Stomach (tissue), 9 donors: Measurements from ENCODE around the gene ATG13. TPM values are rescaled to one million over a fixed set of nuclear protein-coding genes. Genes with fewer than 3 reads are reported as not detected.
"Not testable (repeated sequence)": the region's sequence is repeated elsewhere in the genome, so short reads cannot be mapped to it uniquely, and the experiment has no call there.

Source experiments
- DNase-seq, 2 donors: peaks; one replicate each; pipeline versions ENCODE4 v3.0.0 to v3.0.0-alpha.2; 2013 to 2019
- H3K27ac ChIP-seq, 5 donors: fragments of 200-600 bp in 4 of 5; sonication (generic) in 4 of 5; one replicate each; pipeline ENCODE4 v1.5.1; 2013 to 2019; ENCODE audit warnings: mild to moderate bottlenecking in 1 of 5, moderate library complexity in 1 of 5
- H3K27me3 ChIP-seq, 3 donors: fragments of 200-600 bp; sonication (generic); one replicate each; pipeline ENCODE4 v1.5.1; 2017 to 2019; ENCODE audit warnings: mixed run types in 1 of 3
- H3K36me3 ChIP-seq, 4 donors: fragments of 200-600 bp; sonication (generic); 1 replicate in 3 of 4; 2 replicates in 1 of 4; pipeline ENCODE4 v1.5.1; 2016 to 2019
- H3K4me1 ChIP-seq, 4 donors: fragments of 200-600 bp; sonication (generic); one replicate each; pipeline ENCODE4 v1.5.1; 2016 to 2019
- H3K4me3 ChIP-seq, 4 donors: fragments of 200-600 bp; sonication (generic) in 3 of 4; one replicate each; pipeline ENCODE4 v1.5.1; 2016 to 2019; ENCODE audit warnings: mild to moderate bottlenecking in 1 of 4
- H3K9me3 ChIP-seq, 4 donors: fragments of 200-600 bp; sonication (generic); one replicate each; pipeline ENCODE4 v1.5.1; 2016 to 2019
- EP300 ChIP-seq: sonication (generic); formaldehyde crosslinking; IDR thresholded peaks from one replicate; pipeline ENCODE4 v1.6.1; 2017; ENCODE audit warnings: antibody characterized with exemption
- POLR2A ChIP-seq, 4 donors: fragments of 450-650 bp; IDR thresholded peaks; one replicate each; pipeline ENCODE4 v1.6.1; 2016; ENCODE audit warnings: antibody characterized with exemption in 4 of 4, control low read depth in 2 of 4, mild to moderate bottlenecking in 1 of 4, moderate library complexity in 1 of 4
- POLR2AphosphoS5 ChIP-seq, 3 donors: sonication (generic); formaldehyde crosslinking; IDR thresholded peaks; one replicate each; pipeline ENCODE4 v1.6.1; 2016; ENCODE audit warnings: antibody characterized with exemption in 3 of 3
- WGBS, 5 donors: extraction: QIAGEN DNeasy Blood & Tissue Kit in 3 of 5; methylation state at CpG; one replicate each; pipeline versions ENCODE4 v1.1.5 to v1.1.7; 2013 to 2018; 5-methylcytosine and 5-hydroxymethylcytosine counted together
- intact Hi-C: fragments of 100-400 bp; cut with DNase I; formaldehyde crosslinking; loops from one replicate; pipeline ENCODE4 v1.15.1; 2023; ENCODE audit warnings: low total_unique reads
- polyA plus RNA-seq, 3 donors: library from polyadenylated mRNA; stranded (reverse); fragments of 200-250 nt; gene quantifications; one replicate each; pipeline ENCODE4 v1.2.3, GENCODE V29; 2013
- total RNA-seq, 5 donors: library from RNA; depleted of rRNA; stranded (reverse); fragments of >200 nt; gene quantifications; one replicate each; pipeline versions ENCODE4 v1.1.0 to v1.2.3, GENCODE V29; 2014 to 2016
- TF ChIP-seq, protein P1 (sequence below), 7 experiments: fragments of 450-650 bp in 4 of 7; fragments of 200-600 bp in 3 of 7; sonication (generic) in 3 of 7; IDR thresholded peaks; one replicate each; pipeline ENCODE4 v1.5.1; 2016 to 2019; ENCODE audit warnings: antibody characterized with exemption in 7 of 7, control low read depth in 2 of 7, mild to moderate bottlenecking in 1 of 7
- donor health status: healthy with polysubstance abuse.
- donor health status: Bipolar disorder and iron deficiency.
- donor health status: healthy.

ATG13 gene
- total and polyA plus RNA-seq, 8 donors, result 17.3 to 286 (median 104) TPM

DNA sequence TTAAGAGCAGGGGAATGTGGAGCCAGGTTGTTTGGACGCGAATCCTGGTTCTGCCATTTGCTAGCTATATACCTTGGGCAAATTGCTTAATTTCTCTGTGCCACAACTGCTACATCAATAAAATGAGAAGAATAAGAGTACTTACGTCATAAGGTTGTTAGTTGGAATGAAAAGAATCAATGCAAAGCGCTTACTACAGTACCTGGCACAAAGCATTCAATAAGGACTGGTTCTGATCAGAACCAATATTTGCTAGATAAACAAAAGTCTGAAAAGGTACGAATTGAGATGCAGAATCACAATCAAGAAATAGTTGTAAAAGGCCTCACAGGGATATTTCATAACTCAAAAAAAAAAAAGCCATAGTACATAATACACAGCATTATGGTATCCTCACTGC, 34.8 kb upstream of the ATG13 start:
- DNase-seq, result no peak
- peaks cover 0 to 6% (median 0%) of the 10 kb centered on the region in 4 donors for H3K36me3 ChIP-seq
- H3K27ac ChIP-seq, result peak overlapping the region in 1 of 5 donors; percentile 7
- H3K9me3 ChIP-seq, result no peaks in the 10 kb centered on the region
- no peaks in the 10 kb centered on the region for H3K27me3 ChIP-seq
- intact Hi-C loops, result no loop called here
- H3K4me1 ChIP-seq, result peaks cover 0 to 49% (median 14%) of the 10 kb centered on the region in 4 donors
- TF ChIP-seq EP300 (no peak), POLR2A (IDR thresholded peaks at IDR 0.05) (no peak), POLR2AphosphoS5 (IDR thresholded peaks at IDR 0.05) (no peak)
- TF ChIP-seq, protein P1, sequence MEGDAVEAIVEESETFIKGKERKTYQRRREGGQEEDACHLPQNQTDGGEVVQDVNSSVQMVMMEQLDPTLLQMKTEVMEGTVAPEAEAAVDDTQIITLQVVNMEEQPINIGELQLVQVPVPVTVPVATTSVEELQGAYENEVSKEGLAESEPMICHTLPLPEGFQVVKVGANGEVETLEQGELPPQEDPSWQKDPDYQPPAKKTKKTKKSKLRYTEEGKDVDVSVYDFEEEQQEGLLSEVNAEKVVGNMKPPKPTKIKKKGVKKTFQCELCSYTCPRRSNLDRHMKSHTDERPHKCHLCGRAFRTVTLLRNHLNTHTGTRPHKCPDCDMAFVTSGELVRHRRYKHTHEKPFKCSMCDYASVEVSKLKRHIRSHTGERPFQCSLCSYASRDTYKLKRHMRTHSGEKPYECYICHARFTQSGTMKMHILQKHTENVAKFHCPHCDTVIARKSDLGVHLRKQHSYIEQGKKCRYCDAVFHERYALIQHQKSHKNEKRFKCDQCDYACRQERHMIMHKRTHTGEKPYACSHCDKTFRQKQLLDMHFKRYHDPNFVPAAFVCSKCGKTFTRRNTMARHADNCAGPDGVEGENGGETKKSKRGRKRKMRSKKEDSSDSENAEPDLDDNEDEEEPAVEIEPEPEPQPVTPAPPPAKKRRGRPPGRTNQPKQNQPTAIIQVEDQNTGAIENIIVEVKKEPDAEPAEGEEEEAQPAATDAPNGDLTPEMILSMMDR (IDR thresholded peaks at IDR 0.05), result no peak
- H3K4me3 ChIP-seq, result no peak overlapping the region
- 29 to 67% (median 49%) methylated on average over 5 of the region's 5 CpGs for WGBS, 5 donors

DNA sequence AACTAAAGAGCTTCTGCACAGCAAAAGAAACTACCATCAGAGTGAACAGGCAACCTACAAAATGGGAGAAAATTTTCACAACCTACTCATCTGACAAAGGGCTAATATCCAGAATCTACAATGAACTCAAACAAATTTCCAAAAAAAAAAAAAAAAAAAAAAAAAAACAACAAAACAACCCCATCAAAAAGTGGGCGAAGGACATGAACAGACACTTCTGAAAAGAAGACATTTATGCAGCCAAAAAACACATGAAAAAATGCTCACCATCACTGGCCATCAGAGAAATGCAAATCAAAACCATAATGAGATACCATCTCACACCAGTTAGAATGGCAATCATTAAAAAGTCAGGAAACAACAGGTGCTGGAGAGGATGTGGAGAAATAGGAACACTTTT, 33.8 kb upstream of the ATG13 start:
- H3K4me1 ChIP-seq, result peaks cover 0 to 50% (median 16%) of the 10 kb centered on the region in 4 donors
- H3K36me3 ChIP-seq, DNase-seq, H3K27me3 ChIP-seq, H3K4me3 ChIP-seq, H3K27ac ChIP-seq, intact Hi-C loops, H3K9me3 ChIP-seq: not testable (repeated sequence)
- 100% methylated on average over 1 of the region's 1 CpG; no CpG with 5 or more reads in 1 of the 5 donors for WGBS, 5 donors

GRCh38 chr11:46588131-46588530, 29.2 kb upstream of the ATG13 start:
- Histone ChIP-seq H3K9me3 (no peaks in the 10 kb centered on the region), H3K4me1 (peaks cover 30 to 59% (median 48%) of the 10 kb centered on the region in 4 donors), H3K27me3 (no peaks in the 10 kb centered on the region), H3K27ac (no peak overlapping the region), H3K36me3 (no peaks in the 10 kb centered on the region), H3K4me3 (no peak overlapping the region)
- no peak for TF ChIP-seq EP300
- TF ChIP-seq POLR2AphosphoS5 (IDR thresholded peaks at IDR 0.05), result no peak
- TF ChIP-seq, protein P1 (IDR thresholded peaks at IDR 0.05), result no peak
- TF ChIP-seq POLR2A (IDR thresholded peaks at IDR 0.05), result no peak
- WGBS, 5 donors, result 80 to 87% (median 84%) methylated on average over 5 of the region's 5 CpGs
- intact Hi-C loops, result no loop called here
- no peak for DNase-seq

DNA sequence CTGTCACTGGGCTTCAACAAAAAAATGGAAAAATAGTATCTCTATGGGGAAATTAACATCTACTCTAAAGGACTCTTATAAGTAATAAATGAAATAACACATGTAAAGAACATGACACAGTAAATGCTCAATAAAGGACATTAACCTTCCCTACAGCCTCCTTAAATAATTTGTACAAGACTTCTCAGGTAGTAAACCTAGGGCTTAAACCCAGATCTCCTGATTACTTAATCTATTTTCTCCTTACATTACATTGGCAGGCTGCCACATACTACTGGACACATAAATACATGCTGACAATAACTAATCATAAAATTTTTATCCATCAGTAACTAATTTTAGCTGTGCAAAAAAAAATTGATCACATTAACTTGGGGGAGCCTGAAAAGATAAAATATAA, 28.4 kb upstream of the ATG13 start:
- H3K9me3 ChIP-seq, result no peaks in the 10 kb centered on the region
- no peaks in the 10 kb centered on the region for H3K36me3 ChIP-seq
- H3K4me3 ChIP-seq, result no peak overlapping the region
- H3K27me3 ChIP-seq, result no peaks in the 10 kb centered on the region
- no peak overlapping the region for H3K27ac ChIP-seq
- H3K4me1 ChIP-seq, result peaks cover 33 to 62% (median 49%) of the 10 kb centered on the region in 4 donors
- TF ChIP-seq, protein P1 (IDR thresholded peaks at IDR 0.05), result no peak
- TF ChIP-seq EP300 (no peak), POLR2A (IDR thresholded peaks at IDR 0.05) (no peak), POLR2AphosphoS5 (IDR thresholded peaks at IDR 0.05) (no peak)
- DNase-seq, result no peak
- intact Hi-C loops, result no loop called here

GRCh38 chr11:46590740-46591605, 26.4 kb upstream of the ATG13 start:
- TF ChIP-seq EP300 (no peak), POLR2AphosphoS5 (IDR thresholded peaks at IDR 0.05) (no peak), POLR2A (IDR thresholded peaks at IDR 0.05) (no peak)
- TF ChIP-seq, protein P1 (IDR thresholded peaks at IDR 0.05), result no peak
- DNase-seq, result no peak
- WGBS, 5 donors, result 36 to 54% (median 48%) methylated on average over 11 of the region's 11 CpGs
- no peaks in the 10 kb centered on the region for H3K36me3 ChIP-seq
- H3K4me3 ChIP-seq, result peak overlapping the region in 2 of 4 donors; percentile 9 to 97
- intact Hi-C loops, result no loop called here
- H3K9me3 ChIP-seq, result no peaks in the 10 kb centered on the region
- no peaks in the 10 kb centered on the region for H3K27me3 ChIP-seq
- peaks cover 38 to 71% (median 54%) of the 10 kb centered on the region in 4 donors for H3K4me1 ChIP-seq
- peak overlapping the region; percentile 12 to 68 (median 25) for H3K27ac ChIP-seq
